Stimulated activated CD4-positive, alpha-beta T cell treated with anti-CD3 and anti-CD28 coated beads, Interleukin-1b, Interleukin-23, amount 100 ng/mL, for 4 hours (primary cell): ENCODE results near the gene FLT1.

ENCODE experiments used
- DNase-seq, 2 donors: peaks; one replicate each; pipeline ENCODE4 v3.0.0-alpha.2; 2020; ENCODE audit warnings: low read depth in 2 of 2

Gene FLT1

GRCh38 chr13:28527629-28528028, 32.7 kb upstream of the FLT1 start:
- no peak for DNase-seq

GRCh38 chr13:28526876-28527275, 31.9 kb upstream of the FLT1 start:
- no peak for DNase-seq

GRCh38 chr13:28522871-28523270, 27.9 kb upstream of the FLT1 start:
- DNase-seq, result no peak

- DNase-seq, result no peak
Measured at GRCh38 chr13:28513745-28514144, 18.8 kb upstream of the FLT1 start.

- no peak for DNase-seq
Measured at GRCh38 chr13:28510542-28510941, 15.6 kb upstream of the FLT1 start.

GRCh38 chr13:28510066-28510465, 15.1 kb upstream of the FLT1 start:
- no peak for DNase-seq

- DNase-seq, result no peak
Measured at GRCh38 chr13:28505543-28506135, 10.7 kb upstream of the FLT1 start.

- no peak for DNase-seq
Measured at GRCh38 chr13:28503182-28503967, 8.4 kb upstream of the FLT1 start.

- no peak for DNase-seq
Measured at GRCh38 chr13:28501547-28501946, 6.6 kb upstream of the FLT1 start.

GRCh38 chr13:28499609-28500008, 4.7 kb upstream of the FLT1 start:
- DNase-seq, result no peak

- no peak for DNase-seq
Measured at GRCh38 chr13:28498481-28499115, 3.7 kb upstream of the FLT1 start.

GRCh38 chr13:28497143-28497876, 2.4 kb upstream of the FLT1 start:
- DNase-seq, result no peak

- no peak for DNase-seq
Measured at GRCh38 chr13:28496188-28496564, 1.2 kb upstream of the FLT1 start.

- no peak for DNase-seq
Measured at GRCh38 chr13:28495538-28496187, 735 bp upstream of the FLT1 start.

GRCh38 chr13:28494504-28494777, 487 bp downstream of the FLT1 start:
- DNase-seq, result no peak

- DNase-seq, result no peak
Measured at GRCh38 chr13:28493740-28494503, 1.0 kb downstream of the FLT1 start.

GRCh38 chr13:28492569-28493367, 2.2 kb downstream of the FLT1 start:
- peak in 1 of 2 donors; percentile 32 for DNase-seq

GRCh38 chr13:28490061-28490460, 4.9 kb downstream of the FLT1 start:
- DNase-seq, result no peak

GRCh38 chr13:28489524-28489931, 5.4 kb downstream of the FLT1 start:
- no peak for DNase-seq

- DNase-seq, result no peak
Measured at GRCh38 chr13:28488376-28489005, 6.4 kb downstream of the FLT1 start.
